SK-N-MC (cell line): ENCODE measurements around the gene OR2B6.
"Not testable (repeated sequence)": the region's sequence is repeated elsewhere in the genome, so short reads cannot be mapped to it uniquely, and the experiment has no call there.

Experiments used
- DNase-seq: peaks from one replicate; pipeline ENCODE4 v3.0.0-alpha.2; 2011; ENCODE audit warnings: low read depth, low spot score
- H3K27ac ChIP-seq: fragments of 200-600 bp; sonication (generic); 2 replicates; pipeline ENCODE4 v1.5.1; 2016; ENCODE audit warnings: mixed run types
- H3K36me3 ChIP-seq: fragments of 200-600 bp; sonication (generic); 2 replicates; pipeline ENCODE4 v1.6.1; 2017; ENCODE audit warnings: antibody characterized with exemption, low read length, mixed read lengths; ENCODE audit not compliant: insufficient read depth
- H3K4me3 ChIP-seq: fragments of 200-600 bp; sonication (generic); 2 replicates; pipeline ENCODE4 v1.5.1; 2016
- H3K9ac ChIP-seq: fragments of 200-600 bp; sonication (generic); 2 replicates; pipeline ENCODE4 v1.8.0; 2017; ENCODE audit warnings: mixed run types, mixed read lengths; ENCODE audit not compliant: insufficient read length
- H3K9me3 ChIP-seq: fragments of 200-600 bp; sonication (generic); 2 replicates; pipeline ENCODE4 v1.6.1; 2017; ENCODE audit warnings: low read depth, mild to moderate bottlenecking, antibody characterized with exemption, low read length, moderate library complexity, mixed read lengths
- EZH2 ChIP-seq: fragments of 200-600 bp; sonication (generic); IDR thresholded peaks from one replicate; pipeline ENCODE4 v1.6.1; 2017; ENCODE audit warnings: antibody characterized with exemption
- FOXP2 ChIP-seq: optimal IDR thresholded peaks from 2 replicates; pipeline ENCODE3; 2011; ENCODE audit warnings: mild to moderate bottlenecking, moderate library complexity; ENCODE audit not compliant: insufficient read depth; ENCODE audit errors: extremely low read length, control extremely low read depth
- POLR2AphosphoS5 ChIP-seq: IDR thresholded peaks from 2 replicates; pipeline ENCODE4 v1.6.1; 2012; ENCODE audit warnings: mild to moderate bottlenecking, low read depth, low read length, borderline replicate concordance

Gene OR2B6

GRCh38 chr6:27956941-27957340 is at the start of gene OR2B6:
Gene OR2B6, plus strand, starts transcription at chr6:27957241. Its CDS starts 0 bp downstream, at chr6:27957241.
- no peaks in the 10 kb centered on the region for H3K9me3 ChIP-seq
- H3K36me3 ChIP-seq, result no peaks in the 10 kb centered on the region
- TF ChIP-seq FOXP2 (no peak), EZH2 (no peak), POLR2AphosphoS5 (no peak)
- H3K4me3 ChIP-seq, result no peak within 1 kb of the TSS
- no peak within 1 kb of the TSS for H3K9ac ChIP-seq
- no peak within 1 kb of the TSS for H3K27ac ChIP-seq
- no peak for DNase-seq

DNA sequence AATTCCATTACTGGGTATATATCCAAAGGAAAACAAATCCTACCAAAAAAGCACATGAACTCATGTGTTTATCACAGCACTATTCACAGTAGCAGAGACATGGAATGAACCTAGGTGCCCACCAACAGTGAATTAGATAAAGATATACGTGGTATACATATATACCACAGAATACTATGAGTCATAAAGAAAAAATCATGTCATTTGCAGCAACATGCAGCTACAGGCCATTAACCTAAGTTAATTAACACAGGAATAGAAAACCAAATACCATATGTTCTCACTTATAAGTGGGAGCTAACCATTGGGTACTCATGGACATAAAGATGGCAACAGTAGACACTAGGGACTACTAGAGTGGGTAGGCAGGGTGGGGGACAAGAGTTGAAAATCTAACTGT is 49.0 kb upstream of the OR2B6 start:
- no peaks in the 10 kb centered on the region for H3K9me3 ChIP-seq
- H3K9ac ChIP-seq, result no peak overlapping the region
- DNase-seq, result no peak
- TF ChIP-seq FOXP2 (no peak), POLR2AphosphoS5 (no peak), EZH2 (no peak)
- no peak overlapping the region for H3K27ac ChIP-seq
- H3K36me3 ChIP-seq, result no peaks in the 10 kb centered on the region
- no peak overlapping the region for H3K4me3 ChIP-seq

GRCh38 chr6:27911956-27912446 is 45.0 kb upstream of the OR2B6 start, which contains the start of gene OR2B2:
Gene OR2B2, minus strand, starts transcription at chr6:27912396. Its CDS starts 77 bp downstream, at chr6:27912319.
- H3K4me3 ChIP-seq, result no peak within 1 kb of the TSS
- no peak within 1 kb of the TSS for H3K9ac ChIP-seq
- no peak for TF ChIP-seq EZH2
- TF ChIP-seq POLR2AphosphoS5, result no peak
- TF ChIP-seq FOXP2, result no peak
- no peak within 1 kb of the TSS for H3K27ac ChIP-seq
- no peaks in the 10 kb centered on the region for H3K9me3 ChIP-seq
- no peaks in the 10 kb centered on the region for H3K36me3 ChIP-seq
- DNase-seq, result no peak

- TF ChIP-seq POLR2AphosphoS5 (no peak), FOXP2 (no peak), EZH2 (no peak)
- H3K4me3 ChIP-seq, result no peak overlapping the region
- H3K36me3 ChIP-seq, result no peaks in the 10 kb centered on the region
- H3K9me3 ChIP-seq, result no peaks in the 10 kb centered on the region
- no peak overlapping the region for H3K9ac ChIP-seq
- DNase-seq, result no peak
- no peak overlapping the region for H3K27ac ChIP-seq
Measured at GRCh38 chr6:27922949-27923348, 34.1 kb upstream of the OR2B6 start.

GRCh38 chr6:27924179-27924578 is 32.9 kb upstream of the OR2B6 start:
- H3K4me3 ChIP-seq, result no peak overlapping the region
- TF ChIP-seq POLR2AphosphoS5, result no peak
- no peak for TF ChIP-seq EZH2
- no peak for TF ChIP-seq FOXP2
- H3K36me3 ChIP-seq, result no peaks in the 10 kb centered on the region
- H3K9me3 ChIP-seq, result no peaks in the 10 kb centered on the region
- H3K9ac ChIP-seq, result no peak overlapping the region
- no peak for DNase-seq
- H3K27ac ChIP-seq, result no peak overlapping the region

DNA sequence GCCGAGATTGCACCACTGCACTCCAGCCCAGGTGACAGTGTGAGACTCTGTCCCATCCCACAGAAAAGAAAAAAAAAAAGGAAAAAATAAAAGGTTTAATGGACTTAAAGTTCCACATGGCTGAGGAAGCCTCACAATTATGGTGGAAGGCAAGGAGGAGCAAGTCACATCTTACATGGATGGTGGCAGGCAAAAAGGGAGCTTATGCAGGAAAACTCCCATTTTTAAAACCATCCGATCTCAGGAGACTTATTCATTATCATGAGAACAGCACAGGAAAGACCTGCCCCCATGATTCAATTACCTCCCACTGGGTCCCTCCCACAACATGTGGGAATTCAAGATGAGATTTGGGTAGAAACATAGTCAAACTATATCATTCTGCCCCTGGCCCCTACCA is 29.0 kb upstream of the OR2B6 start:
- H3K27ac ChIP-seq, DNase-seq, H3K9ac ChIP-seq, H3K36me3 ChIP-seq, H3K9me3 ChIP-seq, H3K4me3 ChIP-seq: not testable (repeated sequence)

- not testable (repeated sequence) for H3K9ac ChIP-seq, DNase-seq, H3K27ac ChIP-seq, H3K9me3 ChIP-seq, H3K4me3 ChIP-seq, H3K36me3 ChIP-seq
Measured at GRCh38 chr6:27929930-27930329, 27.1 kb upstream of the OR2B6 start.

DNA sequence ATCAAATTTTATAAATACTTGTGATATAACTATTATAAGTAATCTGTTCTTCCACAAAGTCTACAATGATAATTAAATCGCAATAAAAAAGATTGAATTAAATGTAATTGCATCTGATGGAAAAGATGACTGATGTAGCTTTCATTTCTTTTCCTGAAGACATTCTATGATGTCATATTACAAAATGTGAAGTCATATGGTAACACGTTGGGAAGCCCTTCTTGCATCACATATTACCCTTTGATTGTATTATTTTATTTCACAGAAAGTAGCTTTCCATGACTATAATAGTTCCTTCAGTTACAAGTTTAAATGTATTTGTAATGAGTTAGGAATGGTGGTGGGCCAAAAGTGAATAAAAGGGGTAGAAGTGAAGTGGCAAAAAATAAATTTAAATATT is 25.8 kb upstream of the OR2B6 start:
- no peak for DNase-seq
- TF ChIP-seq POLR2AphosphoS5 (no peak), EZH2 (no peak), FOXP2 (no peak)

DNA sequence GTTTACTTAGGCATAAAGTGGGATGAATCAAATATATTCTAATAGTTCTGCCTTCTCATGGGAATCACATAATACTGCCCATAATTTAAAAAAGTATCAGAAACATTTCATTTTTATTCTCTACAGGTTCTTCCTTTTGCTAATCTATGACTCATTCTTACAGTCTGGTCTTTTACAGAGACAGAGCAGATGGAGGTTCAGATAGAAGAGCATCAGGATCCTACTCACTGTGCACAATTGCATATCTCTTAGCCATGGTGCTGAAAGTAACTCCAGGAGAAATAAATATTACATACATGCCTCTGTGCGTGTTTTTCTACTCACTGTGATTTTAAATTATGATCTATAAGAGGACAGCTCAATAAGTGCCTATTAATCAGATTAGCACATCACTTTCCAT is 16.3 kb upstream of the OR2B6 start:
- no peak overlapping the region for H3K4me3 ChIP-seq
- no peak overlapping the region for H3K9ac ChIP-seq
- H3K27ac ChIP-seq, result no peak overlapping the region
- TF ChIP-seq POLR2AphosphoS5 (no peak), FOXP2 (no peak), EZH2 (no peak)
- no peaks in the 10 kb centered on the region for H3K9me3 ChIP-seq
- no peak for DNase-seq
- no peaks in the 10 kb centered on the region for H3K36me3 ChIP-seq

More for the DNA sequence above, 25.8 kb upstream of the OR2B6 start:
- Histone ChIP-seq H3K4me3 (no peak overlapping the region), H3K9ac (no peak overlapping the region), H3K9me3 (no peaks in the 10 kb centered on the region), H3K36me3 (no peaks in the 10 kb centered on the region), H3K27ac (no peak overlapping the region)

- H3K4me3 ChIP-seq, DNase-seq, H3K36me3 ChIP-seq, H3K27ac ChIP-seq, H3K9ac ChIP-seq, H3K9me3 ChIP-seq: not testable (repeated sequence)
Measured at GRCh38 chr6:27943072-27943471, 14.0 kb upstream of the OR2B6 start.
